IMR-90 (cell line): ENCODE data around the gene RNPEPL1. TPM values are rescaled to one million over a fixed set of nuclear protein-coding genes. Genes with fewer than 3 reads are reported as not detected.
"Not testable (repeated sequence)": the region's sequence is repeated elsewhere in the genome, so short reads cannot be mapped to it uniquely, and the experiment has no call there.

Experiments used
- ATAC-seq: fragments of 200-7000 bp; cut with Tn5 transposase; 2 replicates; pipeline ENCODE4 v1.9.1; 2020; ENCODE audit warnings: low read depth, mild to moderate bottlenecking, moderate library complexity
- BruUV-seq: library from RNA; stranded (reverse); fragments of 400-500 nt; replicated peaks from 2 replicates; lab custom pipeline; 2021; lab: Mats Ljungman, UMichigan
- CTCF ChIA-PET: fragments of 300-600 bp; formaldehyde crosslinking; extraction: SDS; loops from one replicate; lab custom pipeline; 2021; ENCODE audit warnings: antibody characterized with exemption; lab: Yijun Ruan, JAX
- POLR2A ChIA-PET: fragments of 300-600 bp; sonication (Branson Sonifier 250); formaldehyde crosslinking; loops from one replicate; lab custom pipeline; 2022; ENCODE audit warnings: antibody characterized with exemption; ENCODE audit not compliant: unreplicated experiment; lab: Charles Lee
- DNase-seq: peaks from one replicate; pipeline ENCODE4 v3.0.0; 2013
- H2AFZ ChIP-seq: replicated peaks from 2 replicates; pipeline ENCODE3; 2013; ENCODE audit warnings: low read length, mild to moderate bottlenecking; ENCODE audit not compliant: poor library complexity
- H2AK5ac ChIP-seq: 2 replicates; pipeline ENCODE4 v1.6.1; 2013; ENCODE audit warnings: low read depth, low read length, inconsistent platforms
- H2AK9ac ChIP-seq: replicated peaks from 2 replicates; pipeline ENCODE3; 2013; ENCODE audit warnings: mild to moderate bottlenecking, low read depth, low read length, moderate library complexity; ENCODE audit not compliant: poor library complexity
- H2BK120ac ChIP-seq: 2 replicates; pipeline ENCODE4 v1.6.1; 2013; ENCODE audit warnings: low read depth, low read length, inconsistent platforms
- H2BK15ac ChIP-seq: 3 replicates; pipeline ENCODE4 v1.6.1; 2013; ENCODE audit warnings: low read depth, low read length, inconsistent platforms
- H2BK20ac ChIP-seq: 2 replicates; pipeline ENCODE4 v1.6.1; 2013; ENCODE audit warnings: low read depth, mild to moderate bottlenecking, inconsistent platforms, low read length, moderate library complexity
- H2BK5ac ChIP-seq: 2 replicates; pipeline ENCODE4 v1.6.1; 2013; ENCODE audit warnings: mild to moderate bottlenecking, low read depth, low read length, inconsistent platforms; ENCODE audit not compliant: poor library complexity, severe bottlenecking
- H3K14ac ChIP-seq: replicated peaks from 2 replicates; pipeline ENCODE4 v1.6.1; 2013; ENCODE audit warnings: low read depth, low read length, inconsistent platforms
- H3K18ac ChIP-seq: 2 replicates; pipeline ENCODE4 v1.6.1; 2013; ENCODE audit warnings: low read depth, low read length, control low read depth
- H3K23ac ChIP-seq: 2 replicates; pipeline ENCODE4 v1.6.1; 2013; ENCODE audit warnings: low read depth, low read length, inconsistent platforms
- H3K27ac ChIP-seq: 2 replicates; pipeline ENCODE4 v1.5.1; 2013; ENCODE audit warnings: mild to moderate bottlenecking, control low read depth, low read length; ENCODE audit not compliant: insufficient read depth
- H3K27me3 ChIP-seq: 2 replicates; pipeline ENCODE4 v1.6.1; 2013; ENCODE audit warnings: low read length; ENCODE audit not compliant: control insufficient read depth, insufficient read depth
- H3K36me3 ChIP-seq: 2 replicates; pipeline ENCODE4 v1.6.1; 2013; ENCODE audit warnings: low read length, mixed read lengths; ENCODE audit not compliant: control insufficient read depth, insufficient read depth
- H3K4ac ChIP-seq: 2 replicates; pipeline ENCODE4 v1.6.1; 2013; ENCODE audit warnings: low read depth, low read length, inconsistent platforms
- H3K4me1 ChIP-seq: 2 replicates; pipeline ENCODE4 v1.6.1; 2013; ENCODE audit warnings: low read length, mixed read lengths; ENCODE audit not compliant: control insufficient read depth, insufficient read depth
- H3K4me2 ChIP-seq: 2 replicates; pipeline ENCODE4 v1.6.1; 2013; ENCODE audit warnings: low read depth, mild to moderate bottlenecking, control low read depth, low read length, moderate library complexity
- H3K4me3 ChIP-seq: 2 replicates; pipeline ENCODE4 v1.5.1; 2013; ENCODE audit warnings: low read depth, mild to moderate bottlenecking, control low read depth, low read length, moderate library complexity; ENCODE audit not compliant: insufficient read depth
- H3K56ac ChIP-seq: 2 replicates; pipeline ENCODE4 v1.6.1; 2013; ENCODE audit warnings: low read length, inconsistent platforms; ENCODE audit not compliant: insufficient read depth; ENCODE audit errors: extremely low read depth
- H3K79me1 ChIP-seq, 2 experiments: 2 replicates each; pipeline ENCODE4 v1.6.1; 2013; ENCODE audit warnings: low read length in 2 of 2, inconsistent platforms in 1 of 2, low read depth in 1 of 2
- H3K9ac ChIP-seq: 2 replicates; pipeline ENCODE4 v1.6.1; 2013; ENCODE audit warnings: low read depth, low read length, control low read depth
- H3K9me1 ChIP-seq: 2 replicates; pipeline ENCODE4 v1.6.1; 2013; ENCODE audit warnings: low read length, inconsistent platforms; ENCODE audit not compliant: insufficient read depth
- H3K9me3 ChIP-seq: 2 replicates; pipeline ENCODE4 v1.6.1; 2013; ENCODE audit warnings: low read length; ENCODE audit not compliant: control insufficient read depth, insufficient read depth
- H4K20me1 ChIP-seq: 2 replicates; pipeline ENCODE4 v1.6.1; 2013; ENCODE audit warnings: low read length, inconsistent platforms; ENCODE audit not compliant: insufficient read depth
- H4K5ac ChIP-seq: 2 replicates; pipeline ENCODE4 v1.6.1; 2013; ENCODE audit warnings: mild to moderate bottlenecking, low read depth, low read length, control low read depth
- H4K8ac ChIP-seq, 2 experiments: 2 replicates each; pipeline ENCODE4 v1.6.1; 2013; ENCODE audit warnings: low read depth in 2 of 2, low read length in 2 of 2, control low read depth in 1 of 2, inconsistent platforms in 1 of 2
- H4K91ac ChIP-seq: 2 replicates; pipeline ENCODE4 v1.6.1; 2013; ENCODE audit warnings: low read depth, low read length, inconsistent platforms; ENCODE audit not compliant: insufficient read depth
- WGBS, 2 experiments: methylation state at CpG; one replicate each; pipeline versions ENCODE4 v1.1.5 to v1.1.7; 2013; ENCODE audit warnings: missing lambda C conversion rate in 2 of 2; ENCODE audit not compliant: insufficient read length in 1 of 2; ENCODE audit errors: extremely low coverage in 2 of 2; 5-methylcytosine and 5-hydroxymethylcytosine counted together
- dilution Hi-C: fragments of 300-500 bp; cut with HindIII; formaldehyde crosslinking; loops from one replicate; pipeline ENCODE4 v1.14.3; 2018; ENCODE audit warnings: low sequenced_read_pairs; ENCODE audit not compliant: unreplicated experiment
- in situ Hi-C: fragments of 300-500 bp; cut with MboI; formaldehyde crosslinking; loops from 3 replicates; pipeline ENCODE4 v1.14.3; 2019; ENCODE audit warnings: low sequenced_read_pairs, inconsistent platforms, mixed read lengths
- intact Hi-C: fragments of 100-400 bp; cut with micrococcal nuclease; formaldehyde crosslinking; loops from 2 replicates; pipeline ENCODE4 v1.10.0; 2022
- polyA plus RNA-seq, 3 experiments: library from polyadenylated mRNA; depleted of rRNA; stranded (reverse); fragments of >200 nt; gene quantifications; 2 replicates each; pipeline ENCODE4 v1.2.3, GENCODE V29; 2012; ENCODE audit warnings: low replicate concordance in 1 of 3
- total RNA-seq: library from RNA; depleted of rRNA; stranded (reverse); fragments of >200 nt; gene quantifications from 2 replicates; pipeline ENCODE4 v1.2.3, GENCODE V29; 2012

The RNPEPL1 gene
- total and polyA plus RNA-seq, 2 of the 4 experiments (the other 2 are of a cell fraction): 3.8 to 18.7 TPM

DNA sequence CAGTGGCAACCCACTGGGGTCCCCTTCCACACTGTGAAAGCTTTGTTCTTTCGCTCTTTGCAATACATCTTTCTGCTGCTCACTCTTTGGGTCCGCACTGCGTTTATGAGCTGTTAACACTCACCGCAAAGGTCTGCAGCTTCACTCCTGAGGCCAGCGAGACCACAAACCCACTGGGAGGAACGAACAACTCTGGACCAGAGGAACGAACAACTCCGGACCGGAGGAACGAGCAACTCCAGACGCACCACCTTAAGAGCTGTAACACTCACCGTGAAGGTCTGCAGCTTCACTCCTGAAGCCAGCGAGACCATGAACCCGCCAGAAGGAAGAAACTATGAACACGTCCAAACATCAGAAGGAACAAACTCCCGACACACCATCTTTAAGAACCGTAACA, 29.2 kb upstream of the RNPEPL1 start:
- H3K9me1 ChIP-seq, H4K5ac ChIP-seq, H3K14ac ChIP-seq, in situ Hi-C loops, H3K79me1 ChIP-seq, CTCF ChIA-PET, H4K91ac ChIP-seq, H3K9ac ChIP-seq, H2AK9ac ChIP-seq, H2BK15ac ChIP-seq, POLR2A ChIA-PET, H3K4me1 ChIP-seq, H3K23ac ChIP-seq, H3K4ac ChIP-seq, H3K4me2 ChIP-seq, H3K27me3 ChIP-seq, H2BK120ac ChIP-seq, H2AFZ ChIP-seq, H4K20me1 ChIP-seq, DNase-seq, H4K8ac ChIP-seq, H3K27ac ChIP-seq, H3K36me3 ChIP-seq, intact Hi-C loops, BruUV-seq, H3K9me3 ChIP-seq, H3K56ac ChIP-seq, H2AK5ac ChIP-seq, H3K4me3 ChIP-seq, ATAC-seq, H2BK5ac ChIP-seq, H2BK20ac ChIP-seq, dilution Hi-C loops, H3K18ac ChIP-seq: not testable (repeated sequence)
- WGBS, 2 experiments: 100% methylated on average over 8 of the region's 17 CpGs; no CpG with 5 or more reads in 1 of the 2 experiments
